ENCODE results near the gene CHCHD1. TPM values are rescaled to one million over a fixed set of nuclear protein-coding genes. Genes with fewer than 3 reads are reported as not detected.

Gene CHCHD1
- total RNA-seq, 1 donor from 2014 or later = 41.8 TPM

DNA sequence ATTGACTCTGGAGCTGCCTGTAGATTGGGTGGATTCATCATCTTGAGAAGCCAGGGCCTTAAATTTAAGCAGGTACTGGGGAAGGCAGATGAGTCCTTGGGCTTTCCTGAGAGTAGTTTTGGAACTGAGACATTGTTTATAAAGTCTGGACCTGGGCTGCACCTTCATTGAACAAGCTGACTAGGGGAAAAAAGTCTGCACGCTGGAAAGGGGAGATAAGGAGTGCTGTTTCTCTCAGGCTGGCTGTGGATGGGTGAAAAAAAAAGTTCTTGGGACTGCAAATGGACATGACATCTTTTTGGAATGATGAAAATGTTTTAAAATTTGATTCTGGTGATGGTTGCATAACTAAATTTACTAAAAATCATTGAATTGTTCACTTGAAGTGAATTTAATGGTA lies 25.7 kb upstream of the CHCHD1 start:
- no peaks in the 10 kb centered on the region for H3K27me3 ChIP-seq (ENCODE audit: control insufficient read depth, insufficient read depth, low read length)
- TF ChIP-seq, protein P1, sequence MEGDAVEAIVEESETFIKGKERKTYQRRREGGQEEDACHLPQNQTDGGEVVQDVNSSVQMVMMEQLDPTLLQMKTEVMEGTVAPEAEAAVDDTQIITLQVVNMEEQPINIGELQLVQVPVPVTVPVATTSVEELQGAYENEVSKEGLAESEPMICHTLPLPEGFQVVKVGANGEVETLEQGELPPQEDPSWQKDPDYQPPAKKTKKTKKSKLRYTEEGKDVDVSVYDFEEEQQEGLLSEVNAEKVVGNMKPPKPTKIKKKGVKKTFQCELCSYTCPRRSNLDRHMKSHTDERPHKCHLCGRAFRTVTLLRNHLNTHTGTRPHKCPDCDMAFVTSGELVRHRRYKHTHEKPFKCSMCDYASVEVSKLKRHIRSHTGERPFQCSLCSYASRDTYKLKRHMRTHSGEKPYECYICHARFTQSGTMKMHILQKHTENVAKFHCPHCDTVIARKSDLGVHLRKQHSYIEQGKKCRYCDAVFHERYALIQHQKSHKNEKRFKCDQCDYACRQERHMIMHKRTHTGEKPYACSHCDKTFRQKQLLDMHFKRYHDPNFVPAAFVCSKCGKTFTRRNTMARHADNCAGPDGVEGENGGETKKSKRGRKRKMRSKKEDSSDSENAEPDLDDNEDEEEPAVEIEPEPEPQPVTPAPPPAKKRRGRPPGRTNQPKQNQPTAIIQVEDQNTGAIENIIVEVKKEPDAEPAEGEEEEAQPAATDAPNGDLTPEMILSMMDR (IDR thresholded peaks at IDR 0.05; ENCODE audit: insufficient read depth, low read length, poor library complexity, severe bottlenecking) = no peak
- H3K36me3 ChIP-seq (ENCODE audit: control insufficient read depth, insufficient read depth, low read length) = no peaks in the 10 kb centered on the region
- no peak overlapping the region for H3K4me3 ChIP-seq (ENCODE audit: low read depth, low read length)
- no peak for DNase-seq (ENCODE audit: low read depth)

- Histone ChIP-seq H3K36me3 (ENCODE audit: control insufficient read depth, insufficient read depth, low read length) (no peaks in the 10 kb centered on the region), H3K27me3 (ENCODE audit: control insufficient read depth, insufficient read depth, low read length) (no peaks in the 10 kb centered on the region), H3K4me3 (ENCODE audit: low read depth, low read length) (no peak overlapping the region)
- TF ChIP-seq, protein P1 (IDR thresholded peaks at IDR 0.05; ENCODE audit: insufficient read depth, low read length, poor library complexity, severe bottlenecking) = no peak
- DNase-seq (ENCODE audit: low read depth) = no peak
Measured at GRCh38 chr10:73758704-73759511, 22.9 kb upstream of the CHCHD1 start.

- no peak for DNase-seq (ENCODE audit: low read depth)
- TF ChIP-seq, protein P1 (IDR thresholded peaks at IDR 0.05; ENCODE audit: insufficient read depth, low read length, poor library complexity, severe bottlenecking) = no peak
- no peaks in the 10 kb centered on the region for H3K27me3 ChIP-seq (ENCODE audit: control insufficient read depth, insufficient read depth, low read length)
- H3K4me3 ChIP-seq (ENCODE audit: low read depth, low read length) = no peak overlapping the region
- no peaks in the 10 kb centered on the region for H3K36me3 ChIP-seq (ENCODE audit: control insufficient read depth, insufficient read depth, low read length)
Measured at GRCh38 chr10:73759512-73760115, 22.2 kb upstream of the CHCHD1 start.

DNA sequence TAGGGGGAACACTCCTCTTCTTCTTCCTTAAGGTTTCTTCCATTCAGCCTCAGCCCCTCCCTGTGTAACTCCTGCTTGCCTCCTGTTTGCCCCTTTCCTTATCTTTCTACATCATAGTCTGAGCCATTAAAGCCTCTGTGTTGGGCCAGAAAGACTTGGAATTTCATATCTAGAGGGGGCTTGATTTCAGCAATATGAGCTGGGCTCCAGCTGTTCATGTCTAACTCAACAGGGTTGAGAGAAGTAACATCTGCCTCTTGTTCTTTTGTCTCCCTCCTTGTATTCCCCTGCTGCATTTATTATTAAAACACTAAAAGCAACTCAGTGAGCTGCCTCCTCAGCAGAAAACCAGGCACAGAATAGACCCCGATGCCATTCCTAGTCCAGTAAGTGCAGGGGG lies 20.1 kb upstream of the CHCHD1 start:
- no peaks in the 10 kb centered on the region for H3K36me3 ChIP-seq (ENCODE audit: control insufficient read depth, insufficient read depth, low read length)
- TF ChIP-seq, protein P1 (IDR thresholded peaks at IDR 0.05; ENCODE audit: insufficient read depth, low read length, poor library complexity, severe bottlenecking) = no peak
- DNase-seq (ENCODE audit: low read depth) = no peak

GRCh38 chr10:73762915-73763314 lies 18.9 kb upstream of the CHCHD1 start:
- H3K36me3 ChIP-seq (ENCODE audit: control insufficient read depth, insufficient read depth, low read length) = no peaks in the 10 kb centered on the region
- TF ChIP-seq, protein P1 (IDR thresholded peaks at IDR 0.05; ENCODE audit: insufficient read depth, low read length, poor library complexity, severe bottlenecking) = no peak
- DNase-seq (ENCODE audit: low read depth) = no peak
- H3K27me3 ChIP-seq (ENCODE audit: control insufficient read depth, insufficient read depth, low read length) = no peaks in the 10 kb centered on the region
- H3K4me3 ChIP-seq (ENCODE audit: low read depth, low read length) = no peak overlapping the region

More for the DNA sequence above, 20.1 kb upstream of the CHCHD1 start:
- H3K27me3 ChIP-seq (ENCODE audit: control insufficient read depth, insufficient read depth, low read length) = no peaks in the 10 kb centered on the region
- no peak overlapping the region for H3K4me3 ChIP-seq (ENCODE audit: low read depth, low read length)

Data from kidney epithelial cell (primary cell).